Activated CD8-positive, alpha-beta memory T cell treated with anti-CD3 and anti-CD28 coated beads, Interleukin-2, amount 10 ng/mL, durations not matched to agents 7 days and 5 days (primary cell): Measurements from ENCODE around the gene CNIH2. TPM values are rescaled to one million over a fixed set of nuclear protein-coding genes. Genes with fewer than 3 reads are reported as not detected.
"Not testable (repeated sequence)": the region's sequence is repeated elsewhere in the genome, so short reads cannot be mapped to it uniquely, and the experiment has no call there.

Source experiments
- ATAC-seq: fragments of 150-1000 bp; cut with Tn5 transposase; one replicate; pipeline ENCODE4 v1.10.0; 2021; ENCODE audit warnings: moderate library complexity
- CTCF ChIA-PET: fragments of 350-600 bp; sonication (Branson Sonifier 250); formaldehyde crosslinking; loops from one replicate; lab custom pipeline; 2021; ENCODE audit warnings: antibody characterized with exemption; lab: Charles Lee
- DNase-seq: peaks from one replicate; pipeline ENCODE4 v3.0.0-alpha.2; 2020
- H3K27ac Mint-ChIP-seq: one replicate; pipeline ENCODE4 v1.8.0; 2021; ENCODE audit warnings: mild to moderate bottlenecking, mixed read lengths
- H3K27me3 Mint-ChIP-seq: one replicate; pipeline ENCODE4 v1.8.0; 2021; ENCODE audit warnings: mixed read lengths
- H3K36me3 Mint-ChIP-seq: one replicate; pipeline ENCODE4 v1.8.0; 2021; ENCODE audit warnings: mild to moderate bottlenecking, mixed read lengths
- H3K4me1 Mint-ChIP-seq: one replicate; pipeline ENCODE4 v1.8.0; 2021; ENCODE audit warnings: mixed read lengths
- H3K4me3 Mint-ChIP-seq: one replicate; pipeline ENCODE4 v1.8.0; 2021; ENCODE audit warnings: mild to moderate bottlenecking, moderate library complexity, mixed read lengths
- H3K9me3 Mint-ChIP-seq: one replicate; pipeline ENCODE4 v1.8.0; 2022; ENCODE audit warnings: low read depth, mixed read lengths
- total RNA-seq, 2 experiments: library from RNA; stranded (reverse); gene quantifications; one replicate each; pipeline ENCODE4 v1.2.3, GENCODE V29; 2021

The CNIH2 gene
- total RNA-seq, 2 experiments from 2014 or later = 1.1 to 1.2 TPM

DNA sequence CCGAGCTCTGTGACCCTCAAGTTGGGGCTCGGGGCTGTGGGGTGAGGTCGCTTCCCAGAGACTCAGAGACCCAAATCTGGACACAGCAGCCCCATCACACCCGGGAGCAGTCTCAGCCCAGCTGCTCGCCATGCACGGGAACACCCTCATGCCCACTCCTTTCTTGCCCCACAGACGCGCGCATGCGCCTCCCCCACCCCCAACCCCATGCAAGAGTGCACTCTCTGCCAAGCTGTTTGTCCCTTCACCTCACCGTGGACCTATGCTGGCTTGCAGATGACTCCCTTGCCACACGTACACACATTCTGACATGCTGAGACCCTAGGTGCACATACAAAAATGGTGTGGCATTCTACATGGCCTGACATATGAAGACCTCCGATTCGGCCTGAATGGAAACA is 39.3 kb downstream of the CNIH2 start:
- Mint-ChIP-seq H3K27me3 (no peaks in the 10 kb centered on the region), H3K9me3 (peaks cover 2% of the 10 kb centered on the region), H3K4me3 (peak overlapping the region; percentile 56), H3K27ac (peak overlapping the region; percentile 99), H3K36me3 (peaks cover 20% of the 10 kb centered on the region), H3K4me1 (peaks cover 59% of the 10 kb centered on the region)
- ATAC-seq (peak; percentile 15), DNase-seq (peak; percentile 79)
- CTCF ChIA-PET = interaction anchor here (0.8 to 2.7 kb wide), 10 partner anchors 9 to 121 kb away, joined by 3 to 14 read pairs (median 4); partner anchors contain the start of genes MRPL11, RIN1 and YIF1A

GRCh38 chr11:66317723-66318599 is 40.0 kb downstream of the CNIH2 start:
- Mint-ChIP-seq H3K36me3 (peaks cover 20% of the 10 kb centered on the region), H3K27ac (peak overlapping the region; percentile 99), H3K27me3 (no peaks in the 10 kb centered on the region), H3K4me3 (peak overlapping the region; percentile 56), H3K9me3 (peaks cover 2% of the 10 kb centered on the region), H3K4me1 (peaks cover 60% of the 10 kb centered on the region)
- CTCF ChIA-PET = interaction anchor here (0.9 to 2.7 kb wide), 10 partner anchors 9 to 121 kb away, joined by 3 to 14 read pairs (median 4); partner anchors contain the start of genes MRPL11, RIN1, SLC29A2 and YIF1A
- DNase-seq = peak; percentile 95
- ATAC-seq = peak; percentile 77

DNA sequence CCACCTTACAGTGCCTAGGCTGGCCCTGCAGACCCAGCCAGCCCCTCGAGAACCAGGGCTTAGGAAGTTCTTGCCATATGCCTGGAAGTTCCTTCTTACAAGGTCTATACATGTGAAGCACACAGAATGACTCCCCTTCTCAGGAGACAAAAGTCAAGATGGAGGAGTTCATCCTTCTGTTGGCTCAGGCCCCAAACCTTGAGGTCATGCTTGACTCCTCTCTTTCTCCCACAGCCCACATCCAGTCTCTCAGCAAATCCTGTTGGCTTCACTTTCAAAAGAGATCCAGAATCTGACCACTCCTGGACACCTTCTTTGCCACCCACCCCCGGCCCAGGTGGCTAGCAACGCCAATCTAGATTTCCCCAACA is 40.6 kb downstream of the CNIH2 start:
- CTCF ChIA-PET = interaction anchor here (0.9 to 2.7 kb wide), 4 partner anchors 8 to 53 kb away, joined by 5 to 14 read pairs (median 10); partner anchors contain the start of genes RIN1 and SLC29A2
- Mint-ChIP-seq H3K36me3 (peaks cover 20% of the 10 kb centered on the region), H3K4me1 (peaks cover 58% of the 10 kb centered on the region), H3K4me3 (peak overlapping the region; percentile 19), H3K9me3 (peaks cover 2% of the 10 kb centered on the region), H3K27me3 (no peaks in the 10 kb centered on the region), H3K27ac (peak overlapping the region; percentile 99)
- ATAC-seq = no peak
- no peak for DNase-seq

DNA sequence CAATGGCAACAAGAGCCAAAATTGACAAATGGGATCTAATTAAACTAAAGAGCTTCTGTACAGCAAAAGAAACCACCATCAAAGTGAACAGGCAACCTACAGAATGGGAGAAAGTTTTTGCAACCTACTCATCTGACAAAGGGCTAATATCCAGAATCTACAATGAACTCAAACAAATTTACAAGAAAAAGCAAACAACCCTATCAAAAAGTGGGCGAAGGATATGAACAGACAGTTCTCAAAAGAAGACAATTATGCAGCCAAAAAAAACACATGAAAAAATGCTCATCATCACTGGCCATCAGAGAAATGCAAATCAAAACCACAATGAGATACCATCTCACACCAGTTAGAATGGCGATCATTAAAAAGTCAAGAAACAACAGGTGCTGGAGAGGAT is 42.3 kb downstream of the CNIH2 start:
- CTCF ChIA-PET, H3K27ac Mint-ChIP-seq, ATAC-seq, H3K9me3 Mint-ChIP-seq, H3K4me3 Mint-ChIP-seq, DNase-seq, H3K27me3 Mint-ChIP-seq: not testable (repeated sequence)
- Mint-ChIP-seq H3K4me1 (peaks cover 57% of the 10 kb centered on the region), H3K36me3 (peaks cover 18% of the 10 kb centered on the region)

DNA sequence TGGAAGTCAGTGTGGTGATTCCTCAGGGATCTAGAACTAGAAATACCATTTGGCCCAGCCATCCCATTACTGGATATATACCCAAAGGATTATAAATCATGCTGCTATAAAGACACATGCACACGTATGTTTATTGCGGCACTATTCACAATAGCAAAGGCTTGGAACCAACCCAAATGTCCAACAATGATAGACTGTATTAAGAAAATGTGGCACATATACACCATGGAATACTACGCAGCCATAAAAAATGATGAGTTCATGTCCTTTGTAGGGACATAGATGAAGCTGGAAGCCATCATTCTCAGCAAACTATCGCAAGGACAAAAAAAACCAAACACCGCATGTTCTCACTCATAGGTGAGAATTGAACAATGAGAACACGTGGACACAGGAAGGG is 42.8 kb downstream of the CNIH2 start:
- CTCF ChIA-PET, DNase-seq, H3K27me3 Mint-ChIP-seq, H3K9me3 Mint-ChIP-seq, H3K4me3 Mint-ChIP-seq, H3K27ac Mint-ChIP-seq, ATAC-seq: not testable (repeated sequence)
- Mint-ChIP-seq H3K36me3 (peaks cover 16% of the 10 kb centered on the region), H3K4me1 (peaks cover 57% of the 10 kb centered on the region)

GRCh38 chr11:66321606-66322005 is 43.6 kb downstream of the CNIH2 start:
- no peak for ATAC-seq
- Mint-ChIP-seq H3K4me1 (peaks cover 59% of the 10 kb centered on the region), H3K27me3 (no peaks in the 10 kb centered on the region), H3K36me3 (peaks cover 13% of the 10 kb centered on the region), H3K27ac (no peak overlapping the region), H3K4me3 (no peak overlapping the region), H3K9me3 (peaks cover 2% of the 10 kb centered on the region)
- DNase-seq = no peak
- CTCF ChIA-PET = interaction anchor here (1.1 to 2.0 kb wide), 2 partner anchors 9 to 68 kb away, joined by 4 to 17 read pairs; no protein-coding TSS in a partner anchor

- Mint-ChIP-seq H3K27ac (no peak overlapping the region), H3K9me3 (peaks cover 2% of the 10 kb centered on the region), H3K4me3 (no peak overlapping the region), H3K27me3 (no peaks in the 10 kb centered on the region), H3K36me3 (peaks cover 13% of the 10 kb centered on the region), H3K4me1 (peaks cover 63% of the 10 kb centered on the region)
- ATAC-seq (no peak), DNase-seq (no peak)
- CTCF ChIA-PET = interaction anchor here (2.0 kb wide), 1 partner anchor 11 kb away, joined by 17 read pairs; no protein-coding TSS in a partner anchor
These were observed 44.9 kb downstream of the CNIH2 start for GRCh38 chr11:66322732-66323427.

- Mint-ChIP-seq H3K36me3 (peaks cover 12% of the 10 kb centered on the region), H3K4me3 (no peak overlapping the region), H3K4me1 (peaks cover 63% of the 10 kb centered on the region), H3K9me3 (peaks cover 2% of the 10 kb centered on the region), H3K27ac (no peak overlapping the region), H3K27me3 (no peaks in the 10 kb centered on the region)
- DNase-seq (no peak), ATAC-seq (no peak)
- CTCF ChIA-PET = interaction anchor here (3.7 kb wide), 1 partner anchor 12 kb away, joined by 75 read pairs; no protein-coding TSS in a partner anchor
These were observed 45.7 kb downstream of the CNIH2 start for GRCh38 chr11:66323684-66324083.

DNA sequence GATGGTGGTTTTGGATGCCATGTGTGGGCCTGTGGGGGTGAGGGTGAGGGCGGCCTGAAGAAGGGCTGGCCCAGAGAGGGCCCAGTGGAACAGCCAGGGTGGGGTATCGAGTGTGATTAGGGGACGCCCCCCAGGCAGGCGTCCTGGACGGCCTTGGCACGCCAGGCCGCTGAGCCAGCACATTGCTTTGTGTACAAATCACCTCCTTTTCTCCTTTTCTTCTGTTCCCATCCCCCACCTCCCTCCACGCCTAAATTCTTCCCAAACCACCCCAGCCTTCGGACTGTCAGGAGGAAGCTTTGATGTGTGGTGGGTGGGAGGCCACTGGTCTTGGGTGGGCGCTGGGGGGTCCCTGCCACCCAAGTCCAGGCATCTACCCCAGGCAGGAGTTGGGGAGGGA is 46.7 kb downstream of the CNIH2 start:
- Mint-ChIP-seq H3K4me1 (peaks cover 58% of the 10 kb centered on the region), H3K27me3 (no peaks in the 10 kb centered on the region), H3K9me3 (peaks cover 2% of the 10 kb centered on the region), H3K4me3 (no peak overlapping the region), H3K36me3 (peaks cover 5% of the 10 kb centered on the region), H3K27ac (peak overlapping the region; percentile 40)
- CTCF ChIA-PET = interaction anchor here (3.7 kb wide), 1 partner anchor 13 kb away, joined by 75 read pairs; no protein-coding TSS in a partner anchor
- DNase-seq (no peak), ATAC-seq (no peak)

DNA sequence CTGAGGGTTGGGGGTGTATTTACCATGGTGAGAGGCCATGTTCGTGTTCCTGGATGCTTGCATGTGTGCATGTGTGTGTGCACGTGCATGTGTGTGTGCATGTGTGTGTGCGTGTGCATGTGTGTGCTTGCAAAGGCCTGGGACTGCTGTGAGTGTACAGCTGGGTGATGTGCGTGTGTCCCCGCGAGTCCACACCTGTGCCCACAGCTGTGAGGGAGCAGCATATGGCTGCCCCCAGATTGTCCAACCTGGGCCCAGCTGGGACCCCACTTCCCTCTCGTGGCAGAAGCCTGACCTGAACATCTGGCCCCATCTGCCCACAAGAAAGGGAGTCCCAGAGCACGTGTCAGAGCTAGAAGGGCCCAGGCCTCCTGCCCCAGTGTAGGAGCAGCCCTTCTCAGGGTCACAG is 47.3 kb downstream of the CNIH2 start:
- H3K36me3 Mint-ChIP-seq = peaks cover 1% of the 10 kb centered on the region
- CTCF ChIA-PET = interaction anchor here (3.7 kb wide), 1 partner anchor 14 kb away, joined by 75 read pairs; no protein-coding TSS in a partner anchor
- no peaks in the 10 kb centered on the region for H3K27me3 Mint-ChIP-seq
- ATAC-seq (no peak), DNase-seq (no peak)
- H3K4me1 Mint-ChIP-seq = peaks cover 55% of the 10 kb centered on the region
- peak overlapping the region; percentile 92 for H3K27ac Mint-ChIP-seq
- peaks cover 1% of the 10 kb centered on the region for H3K9me3 Mint-ChIP-seq
- H3K4me3 Mint-ChIP-seq = no peak overlapping the region

DNA sequence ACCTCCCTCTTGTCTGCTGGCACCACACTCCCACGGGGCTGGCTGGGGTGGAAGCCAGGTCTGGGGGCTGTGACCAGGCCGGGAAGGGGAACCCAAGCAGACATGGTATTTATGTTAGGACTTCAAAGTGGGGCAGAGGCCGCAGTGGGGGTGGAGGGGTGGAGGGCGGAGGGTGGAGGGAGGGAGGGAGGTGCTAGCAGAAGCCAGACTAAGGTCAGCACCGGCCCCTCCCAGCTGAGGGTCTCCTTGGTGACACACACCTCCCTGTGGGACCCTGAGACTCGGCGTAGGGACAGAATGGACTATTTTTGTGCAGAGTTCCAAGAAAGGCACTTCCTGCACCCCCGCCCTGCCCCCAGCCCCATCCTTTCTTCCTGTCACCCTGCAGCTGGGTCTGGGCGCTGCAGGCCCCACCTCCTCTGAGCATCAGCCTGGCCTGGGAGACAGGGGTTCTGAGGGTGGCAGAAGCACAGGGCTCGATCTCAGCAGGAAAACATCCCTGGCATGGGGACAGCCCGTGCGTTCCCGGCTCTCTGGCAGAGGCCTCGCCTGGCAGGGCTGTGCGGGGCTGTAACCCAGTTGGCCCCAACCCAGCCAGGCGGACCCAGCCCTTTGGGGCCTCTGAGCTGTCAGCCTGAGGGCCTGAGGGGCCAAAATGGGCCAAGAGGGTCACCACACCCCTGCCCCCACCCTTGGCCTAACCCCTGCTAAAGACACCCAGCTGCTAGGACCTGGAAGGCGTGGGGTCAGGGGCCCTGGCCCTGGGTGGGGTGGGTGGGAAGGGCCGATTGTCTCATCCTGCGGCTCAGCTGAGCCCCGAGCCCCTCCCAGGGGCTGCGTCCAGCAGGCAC is 48.5 kb downstream of the CNIH2 start:
- Mint-ChIP-seq H3K27ac (peak overlapping the region; percentile 92), H3K27me3 (no peaks in the 10 kb centered on the region), H3K36me3 (no peaks in the 10 kb centered on the region), H3K9me3 (no peaks in the 10 kb centered on the region), H3K4me1 (peaks cover 54% of the 10 kb centered on the region), H3K4me3 (peak overlapping the region; percentile 12)
- ATAC-seq = peak; percentile 56
- DNase-seq = peak; percentile 82
- CTCF ChIA-PET = interaction anchor here (1.0 to 3.7 kb wide), 6 partner anchors 9 to 62 kb away, joined by 4 to 75 read pairs (median 4); partner anchors contain the start of genes B4GAT1 and CD248
